ENCODE data around the gene SHLD1. TPM values are rescaled to one million over a fixed set of nuclear protein-coding genes. Genes with fewer than 3 reads are reported as not detected.

SHLD1 gene
- total RNA-seq, 2 donors from 2014 or later, result 2.7 to 3.3 TPM

- intact Hi-C loops (cut with DNase I), result no loop called here
- no peak for DNase-seq (ENCODE audit: low spot score)
Measured at GRCh38 chr20:5864873-5865587, 114.8 kb downstream of the SHLD1 start.

DNA sequence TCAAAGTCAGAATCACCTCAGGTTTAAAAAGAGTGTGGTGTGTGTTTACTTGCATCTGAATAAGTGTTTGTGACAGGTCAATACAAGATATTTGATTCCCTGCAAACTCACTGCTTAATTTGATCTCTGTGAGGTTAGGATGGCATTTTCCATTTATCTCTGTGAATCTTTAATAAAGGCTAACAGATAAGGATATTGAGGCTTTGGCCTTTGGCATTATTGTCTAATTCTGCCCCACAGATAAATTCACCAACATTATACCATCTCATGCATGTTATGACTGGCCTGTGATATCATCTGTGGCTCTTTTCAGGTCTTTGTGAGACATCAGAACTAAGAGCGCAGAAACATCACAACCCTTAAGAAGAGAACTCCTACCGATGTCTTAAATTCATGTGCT is 115.4 kb downstream of the SHLD1 start:
- intact Hi-C loops (cut with DNase I), result no loop called here
- no peak for DNase-seq (ENCODE audit: low spot score)

DNA sequence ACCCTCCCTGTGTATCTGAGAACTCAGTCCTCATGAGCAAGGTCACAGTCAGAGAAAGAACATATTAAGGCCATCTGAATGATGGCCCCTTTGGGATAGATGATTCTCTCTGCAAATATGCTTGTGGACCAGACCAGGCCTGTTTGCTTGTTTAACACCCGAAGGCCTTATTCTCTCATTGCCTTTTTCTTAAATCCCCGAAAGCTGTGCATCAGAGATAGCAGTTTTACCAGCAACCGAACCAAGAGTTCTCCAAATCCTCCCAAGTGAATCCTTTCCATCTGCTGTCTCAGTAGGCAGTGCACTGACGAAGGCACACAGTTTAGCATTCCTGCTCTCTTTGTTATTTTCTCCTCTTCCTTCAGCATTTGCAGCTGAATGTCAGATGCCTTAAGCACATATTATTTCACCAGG is 120.4 kb downstream of the SHLD1 start:
- intact Hi-C loops (cut with DNase I), result no loop called here
- DNase-seq (ENCODE audit: low spot score), result no peak

GRCh38 chr20:5871459-5872410 is 121.5 kb downstream of the SHLD1 start:
- no peak for DNase-seq (ENCODE audit: low spot score)
- intact Hi-C loops (cut with DNase I), result no loop called here

- DNase-seq (ENCODE audit: low spot score), result no peak
- intact Hi-C loops (cut with DNase I), result no loop called here
Measured at GRCh38 chr20:5877128-5877527, 126.9 kb downstream of the SHLD1 start.

- DNase-seq (ENCODE audit: low spot score), result no peak
- intact Hi-C loops (cut with DNase I), result no loop called here
Measured at GRCh38 chr20:5880326-5880725, 130.1 kb downstream of the SHLD1 start.

GRCh38 chr20:5881703-5882102 is 131.5 kb downstream of the SHLD1 start:
- no peak for DNase-seq (ENCODE audit: low spot score)
- intact Hi-C loops (cut with DNase I), result no loop called here

- no peak for DNase-seq (ENCODE audit: low spot score)
- intact Hi-C loops (cut with DNase I), result no loop called here
Measured at GRCh38 chr20:5882166-5882565, 132.0 kb downstream of the SHLD1 start.

GRCh38 chr20:5884465-5885335 is 134.5 kb downstream of the SHLD1 start:
- intact Hi-C loops (cut with DNase I), result no loop called here
- no peak for DNase-seq (ENCODE audit: low spot score)

DNA sequence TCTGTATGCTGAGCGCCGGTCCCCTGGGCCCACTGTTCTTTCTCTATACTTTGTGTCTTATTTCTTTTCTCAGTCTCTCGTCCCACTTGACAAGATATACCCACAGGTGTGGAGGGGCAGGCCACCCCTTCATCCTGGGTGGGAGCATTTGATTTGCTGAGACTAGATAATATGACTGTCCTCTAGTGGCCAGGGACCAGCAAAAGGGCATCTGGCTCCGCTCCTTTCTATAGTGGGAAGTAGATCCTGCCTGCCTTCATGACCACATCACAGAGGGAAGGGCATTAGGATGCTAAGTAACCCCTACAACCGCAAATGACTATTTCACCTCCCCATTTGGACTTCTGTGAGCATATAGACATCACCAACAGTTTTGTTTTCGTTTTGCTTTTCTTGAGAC is 135.7 kb downstream of the SHLD1 start:
- no peak for DNase-seq (ENCODE audit: low spot score)
- intact Hi-C loops (cut with DNase I), result no loop called here

GRCh38 chr20:5886788-5887187 is 136.6 kb downstream of the SHLD1 start:
- DNase-seq (ENCODE audit: low spot score), result no peak
- intact Hi-C loops (cut with DNase I), result no loop called here

DNA sequence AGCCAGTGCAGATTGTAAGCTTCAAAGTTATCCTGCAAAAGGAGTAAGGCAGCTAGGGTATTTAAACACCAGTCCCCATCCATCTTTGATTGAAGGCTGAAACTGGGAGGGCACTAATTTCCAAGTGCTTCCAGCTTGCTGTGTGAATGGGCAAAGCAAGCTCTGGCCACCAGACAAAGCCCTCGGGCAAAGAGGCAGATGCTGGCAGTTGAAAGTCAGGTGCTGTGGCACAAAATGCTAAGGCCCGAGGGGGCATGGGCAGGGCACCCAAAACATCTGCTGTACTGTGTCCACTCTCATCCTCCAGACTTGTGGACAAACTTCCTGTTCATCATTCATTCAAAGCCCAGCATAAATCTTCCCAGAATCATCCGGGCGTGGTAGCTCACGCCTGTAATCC is 137.2 kb downstream of the SHLD1 start:
- intact Hi-C loops (cut with DNase I), result no loop called here
- DNase-seq (ENCODE audit: low spot score), result no peak

DNA sequence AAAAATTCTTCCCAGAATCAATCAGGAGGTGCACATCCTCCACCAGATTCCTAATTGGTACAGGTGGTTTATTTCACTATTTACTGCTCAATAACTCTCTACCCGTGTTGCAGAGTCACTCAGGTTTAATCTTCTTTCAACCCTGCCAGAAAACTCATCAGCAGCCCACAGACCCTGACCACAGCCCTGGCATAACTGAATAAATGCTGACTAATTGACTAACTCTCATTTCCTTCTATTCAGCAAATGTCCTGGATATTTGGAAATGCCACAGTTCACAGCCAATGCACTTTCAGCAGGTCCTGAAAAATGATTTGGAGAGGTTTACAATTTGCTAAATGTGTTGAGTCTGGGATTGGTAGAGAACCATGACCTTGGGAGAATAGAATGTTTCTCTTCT is 137.8 kb downstream of the SHLD1 start:
- intact Hi-C loops (cut with DNase I), result no loop called here
- no peak for DNase-seq (ENCODE audit: low spot score)

DNA sequence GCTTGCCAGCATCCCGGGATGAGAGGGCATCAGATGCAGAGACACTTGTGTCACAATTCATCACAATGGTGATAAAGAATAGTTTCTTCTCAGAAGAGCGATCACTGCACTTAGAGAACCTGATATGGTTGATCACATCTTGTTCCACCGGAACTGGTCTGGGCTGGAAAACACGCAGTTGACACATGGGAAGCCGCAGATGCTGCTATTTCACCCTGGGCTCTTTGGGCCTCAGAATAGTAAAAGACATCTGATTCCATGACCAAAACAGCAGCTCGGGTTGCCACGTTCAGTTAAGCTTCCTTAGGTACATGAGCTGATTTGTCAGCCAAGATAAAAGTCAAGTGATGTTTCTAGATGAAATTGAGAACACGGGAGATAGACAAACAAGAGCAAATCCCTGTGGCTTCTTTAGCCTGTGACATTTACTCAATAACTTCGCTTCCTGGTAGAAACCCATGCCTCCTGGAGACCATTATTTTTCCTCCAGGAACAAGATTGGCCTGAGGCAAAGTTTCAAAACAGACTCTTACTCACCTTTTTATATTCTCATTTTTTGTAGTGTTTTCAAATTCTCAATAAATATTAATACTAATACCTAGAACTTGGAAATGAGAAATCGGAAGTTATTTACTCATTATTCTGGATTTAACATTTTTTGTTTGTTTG is 140.7 kb downstream of the SHLD1 start:
- intact Hi-C loops (cut with DNase I), result no loop called here

GRCh38 chr20:5893052-5893451 is 142.9 kb downstream of the SHLD1 start:
- intact Hi-C loops (cut with DNase I), result no loop called here
- no peak for DNase-seq (ENCODE audit: low spot score)

More for the DNA sequence above, 140.7 kb downstream of the SHLD1 start:
- no peak for DNase-seq (ENCODE audit: low spot score)

- intact Hi-C loops (cut with DNase I), result no loop called here
- DNase-seq (ENCODE audit: low spot score), result no peak
Measured at GRCh38 chr20:5893621-5894020, 143.4 kb downstream of the SHLD1 start.

GRCh38 chr20:5895626-5896025 is 145.4 kb downstream of the SHLD1 start:
- intact Hi-C loops (cut with DNase I), result no loop called here
- DNase-seq (ENCODE audit: low spot score), result no peak

DNA sequence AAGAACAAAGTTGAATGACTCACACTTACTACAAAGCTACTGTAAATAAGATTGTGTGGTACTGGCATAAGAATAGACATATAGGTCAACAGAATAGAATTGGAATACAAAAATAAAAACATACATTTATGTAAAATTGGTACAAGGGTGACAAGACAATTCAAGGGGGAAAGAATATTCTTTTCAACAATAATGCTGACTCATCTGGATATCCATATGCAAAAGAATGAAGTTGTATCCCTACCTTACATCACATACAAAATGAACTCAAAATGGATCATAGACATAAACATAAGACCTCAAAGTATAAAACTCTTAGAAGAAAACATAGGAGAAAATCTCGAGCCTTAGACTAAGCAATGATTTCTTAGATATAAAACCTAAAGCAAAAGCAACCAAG is 149.2 kb downstream of the SHLD1 start:
- DNase-seq (ENCODE audit: low spot score), result no peak
- intact Hi-C loops (cut with DNase I), result no loop called here

GRCh38 chr20:5900908-5901307 is 150.7 kb downstream of the SHLD1 start:
- intact Hi-C loops (cut with DNase I), result no loop called here
- no peak for DNase-seq (ENCODE audit: low spot score)
